ENCODE data around the gene WFIKKN1. TPM values are rescaled to one million over a fixed set of nuclear protein-coding genes. Genes with fewer than 3 reads are reported as not detected.

Gene WFIKKN1
- total RNA-seq, 2 experiments from 2014 or later, result 0.47 to 1.2 TPM

- Histone ChIP-seq H3K36me3 (ENCODE audit: insufficient read depth, low read length) (peaks cover 40% of the 10 kb centered on the region), H3K9me3 (ENCODE audit: low read length) (no peaks in the 10 kb centered on the region), H3K4me2 (ENCODE audit: low read length) (no peak within 1 kb of the TSS), H3K4me3 (ENCODE audit: low read depth, low read length, poor library complexity, severe bottlenecking) (no peak within 1 kb of the TSS), H3K4me1 (ENCODE audit: insufficient read depth, low read length, poor library complexity, severe bottlenecking) (peaks cover 13% of the 10 kb centered on the region), H4K20me1 (ENCODE audit: insufficient read depth, low read length) (no peaks in the 10 kb centered on the region; the same call in 1 of the 2 replicates), H3K9me2 (ENCODE audit: insufficient read depth, low read length) (no peaks in the 10 kb centered on the region), H2AFZ (ENCODE audit: low read length) (no peak within 1 kb of the TSS), H3K79me2 (ENCODE audit: insufficient read depth, low read depth, low read length) (no peaks in the 10 kb centered on the region), H3K27ac (ENCODE audit: low read depth, low read length, poor library complexity, severe bottlenecking) (no peak within 1 kb of the TSS)
- ChIA-PET POLR2A (no interaction called here), CTCF (ENCODE audit: unreplicated experiment) (interaction anchor here (0.6 kb wide), 1 partner anchor 93 kb away, joined by 4 read pairs; no protein-coding TSS in a partner anchor)
- intact Hi-C loops (cut with micrococcal nuclease; ENCODE audit: unreplicated experiment), result no loop called here
- DNase-seq (ENCODE audit: low spot score), result no peak
- TF ChIP-seq EZH2phosphoT487 (IDR thresholded peaks at IDR 0.05; ENCODE audit: borderline replicate concordance, low read depth, low read length) (no peak), CTCF (conservative IDR thresholded peaks at IDR 0.05; ENCODE audit: low read length) (no peak)
- no TSS peak for BruUV-seq (replicated peaks)
These were observed 44.4 kb downstream of the WFIKKN1 start, which contains the start of gene RHBDL1 for GRCh38 chr16:674968-675883. RHBDL1 (plus strand) TSS chr16:675671; CDS start chr16:675791, 120 bp downstream.

- no peak overlapping the region for H2AFZ ChIP-seq (ENCODE audit: low read length)
- CTCF ChIA-PET (ENCODE audit: unreplicated experiment), result interaction anchor here (0.6 kb wide), 1 partner anchor 93 kb away, joined by 4 read pairs; no protein-coding TSS in a partner anchor
- POLR2A ChIA-PET, result no interaction called here
- peaks cover 5% of the 10 kb centered on the region; the same call in 1 of the 2 replicates for H3K79me2 ChIP-seq (ENCODE audit: insufficient read depth, low read depth, low read length)
- no peak overlapping the region for H3K4me2 ChIP-seq (ENCODE audit: low read length)
- DNase-seq (ENCODE audit: low spot score), result no peak
- no peaks in the 10 kb centered on the region for H3K9me3 ChIP-seq (ENCODE audit: low read length)
- peaks cover 1% of the 10 kb centered on the region; the same call in 1 of the 2 replicates for H4K20me1 ChIP-seq (ENCODE audit: insufficient read depth, low read length)
- peaks cover 32% of the 10 kb centered on the region for H3K36me3 ChIP-seq (ENCODE audit: insufficient read depth, low read length)
- H3K4me3 ChIP-seq (ENCODE audit: low read depth, low read length, poor library complexity, severe bottlenecking), result no peak overlapping the region
- TF ChIP-seq EZH2phosphoT487 (IDR thresholded peaks at IDR 0.05; ENCODE audit: borderline replicate concordance, low read depth, low read length), result no peak
- no peak for TF ChIP-seq CTCF (conservative IDR thresholded peaks at IDR 0.05; ENCODE audit: low read length)
- no peaks in the 10 kb centered on the region for H3K9me2 ChIP-seq (ENCODE audit: insufficient read depth, low read length)
- intact Hi-C loops (cut with micrococcal nuclease; ENCODE audit: unreplicated experiment), result no loop called here
- no TSS peak for BruUV-seq (replicated peaks)
- H3K27ac ChIP-seq (ENCODE audit: low read depth, low read length, poor library complexity, severe bottlenecking), result no peak overlapping the region
- peaks cover 14% of the 10 kb centered on the region for H3K4me1 ChIP-seq (ENCODE audit: insufficient read depth, low read length, poor library complexity, severe bottlenecking)
These were observed 45.2 kb downstream of the WFIKKN1 start for GRCh38 chr16:675884-676564.
